SH-SY5Y (cell line): ENCODE data around the gene DPYSL4.

Source experiments
- GATA2 ChIP-seq: IDR thresholded peaks from 2 replicates; pipeline ENCODE4 v1.6.1; 2011; ENCODE audit warnings: mild to moderate bottlenecking, low read depth, low read length
- GATA3 ChIP-seq: IDR thresholded peaks from 2 replicates; pipeline ENCODE4 v1.6.1; 2011; ENCODE audit warnings: low read depth, mild to moderate bottlenecking, low read length, moderate library complexity

Gene DPYSL4

GRCh38 chr10:132237396-132237795, 50.6 kb downstream of the DPYSL4 start:
- TF ChIP-seq GATA3 (no peak), GATA2 (no peak)

- TF ChIP-seq GATA2: peak; percentile 48; the same call in 1 of the 2 replicates
- no peak for TF ChIP-seq GATA3
Measured at GRCh38 chr10:132237871-132238270, 51.1 kb downstream of the DPYSL4 start.

GRCh38 chr10:132238371-132239125, 51.8 kb downstream of the DPYSL4 start:
- TF ChIP-seq GATA2: no peak
- no peak for TF ChIP-seq GATA3

GRCh38 chr10:132239126-132240031, 52.6 kb downstream of the DPYSL4 start:
- TF ChIP-seq GATA2 (peak; percentile 55), GATA3 (no peak)

GRCh38 chr10:132240156-132240555, 53.4 kb downstream of the DPYSL4 start:
- no peak for TF ChIP-seq GATA3
- TF ChIP-seq GATA2: no peak

- TF ChIP-seq GATA2: no peak
- no peak for TF ChIP-seq GATA3
Measured at GRCh38 chr10:132240581-132240980, 53.8 kb downstream of the DPYSL4 start.

- TF ChIP-seq GATA3: no peak
- TF ChIP-seq GATA2: no peak
Measured at GRCh38 chr10:132241086-132241485, 54.3 kb downstream of the DPYSL4 start.

GRCh38 chr10:132241496-132241895, 54.7 kb downstream of the DPYSL4 start:
- TF ChIP-seq GATA2: no peak
- no peak for TF ChIP-seq GATA3

- TF ChIP-seq GATA3: no peak
- TF ChIP-seq GATA2: no peak
Measured at GRCh38 chr10:132242103-132242840, 55.5 kb downstream of the DPYSL4 start.

GRCh38 chr10:132243141-132243540, 56.4 kb downstream of the DPYSL4 start:
- TF ChIP-seq GATA3: no peak
- no peak for TF ChIP-seq GATA2

- TF ChIP-seq GATA2 (no peak), GATA3 (no peak)
Measured at GRCh38 chr10:132243626-132244025, 56.9 kb downstream of the DPYSL4 start.

GRCh38 chr10:132245056-132245455, 58.3 kb downstream of the DPYSL4 start:
- TF ChIP-seq GATA3 (no peak), GATA2 (no peak)

GRCh38 chr10:132246296-132246695, 59.5 kb downstream of the DPYSL4 start:
- TF ChIP-seq GATA3 (no peak), GATA2 (no peak)

- TF ChIP-seq GATA2 (no peak), GATA3 (no peak)
Measured at GRCh38 chr10:132247943-132248342, 61.2 kb downstream of the DPYSL4 start.
